PC-3 (cell line): Measurements from ENCODE around the gene TRMU.

Experiments
- EZH2 ChIP-seq: fragments of 300-600 bp; sonication (generic); IDR thresholded peaks from one replicate; pipeline ENCODE4 v1.6.1; 2017; ENCODE audit warnings: antibody characterized with exemption, mild to moderate bottlenecking, low read length; ENCODE audit not compliant: unreplicated experiment
- EZH2phosphoT487 ChIP-seq: fragments of 300-600 bp; sonication (generic); IDR thresholded peaks from 2 replicates; pipeline ENCODE4 v1.6.1; 2018; ENCODE audit warnings: mild to moderate bottlenecking, antibody characterized with exemption, low read length, borderline replicate concordance
- TF ChIP-seq, protein P1 (sequence below): fragments of 300-600 bp; sonication (generic); conservative IDR thresholded peaks from 2 replicates; pipeline ENCODE4 v1.5.1; 2017; ENCODE audit warnings: antibody characterized with exemption, low read depth, mild to moderate bottlenecking, low read length

- TF ChIP-seq, protein P1, sequence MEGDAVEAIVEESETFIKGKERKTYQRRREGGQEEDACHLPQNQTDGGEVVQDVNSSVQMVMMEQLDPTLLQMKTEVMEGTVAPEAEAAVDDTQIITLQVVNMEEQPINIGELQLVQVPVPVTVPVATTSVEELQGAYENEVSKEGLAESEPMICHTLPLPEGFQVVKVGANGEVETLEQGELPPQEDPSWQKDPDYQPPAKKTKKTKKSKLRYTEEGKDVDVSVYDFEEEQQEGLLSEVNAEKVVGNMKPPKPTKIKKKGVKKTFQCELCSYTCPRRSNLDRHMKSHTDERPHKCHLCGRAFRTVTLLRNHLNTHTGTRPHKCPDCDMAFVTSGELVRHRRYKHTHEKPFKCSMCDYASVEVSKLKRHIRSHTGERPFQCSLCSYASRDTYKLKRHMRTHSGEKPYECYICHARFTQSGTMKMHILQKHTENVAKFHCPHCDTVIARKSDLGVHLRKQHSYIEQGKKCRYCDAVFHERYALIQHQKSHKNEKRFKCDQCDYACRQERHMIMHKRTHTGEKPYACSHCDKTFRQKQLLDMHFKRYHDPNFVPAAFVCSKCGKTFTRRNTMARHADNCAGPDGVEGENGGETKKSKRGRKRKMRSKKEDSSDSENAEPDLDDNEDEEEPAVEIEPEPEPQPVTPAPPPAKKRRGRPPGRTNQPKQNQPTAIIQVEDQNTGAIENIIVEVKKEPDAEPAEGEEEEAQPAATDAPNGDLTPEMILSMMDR, result no peak
- no peak for TF ChIP-seq EZH2
- no peak for TF ChIP-seq EZH2phosphoT487
These were observed 32.9 kb downstream of the TRMU start for GRCh38 chr22:46368422-46368821.
